GM20000 (cell line): ENCODE results near the gene TMEM150C.

Source experiments
- DNase-seq: peaks from one replicate; pipeline ENCODE4 v3.0.0; 2012; ENCODE audit warnings: low spot score
- TF ChIP-seq, protein P1 (sequence below): IDR thresholded peaks from 2 replicates; pipeline ENCODE4 v1.5.1; 2012; ENCODE audit warnings: mild to moderate bottlenecking, control low read depth; ENCODE audit errors: extremely low read depth, missing control alignments

TMEM150C gene

DNA sequence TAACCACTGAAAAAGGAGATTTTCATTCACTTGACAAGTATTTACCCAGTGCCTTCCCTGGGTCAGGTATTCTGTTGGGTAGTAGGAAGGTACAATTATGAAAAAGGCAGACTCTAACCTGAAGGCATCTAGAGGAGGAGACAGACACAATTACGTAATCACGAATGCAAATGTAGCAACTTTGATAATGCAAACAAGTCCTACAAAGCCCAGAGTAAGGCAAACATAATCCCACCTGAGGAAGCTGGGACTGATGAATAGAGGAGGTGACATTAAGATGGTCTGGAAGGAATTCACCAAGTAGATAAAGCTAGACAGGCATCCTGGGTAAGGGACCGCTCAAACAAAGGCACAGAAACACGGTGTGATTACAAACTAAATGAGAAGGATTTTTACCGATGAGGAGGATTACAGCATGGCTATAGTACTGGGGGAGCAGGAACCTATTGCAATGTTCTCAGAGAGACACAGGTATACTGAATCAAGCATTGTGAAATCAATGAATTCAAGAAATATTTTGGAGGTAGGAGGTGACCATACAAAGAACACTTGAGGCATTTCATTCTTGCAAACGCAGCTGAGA is 37.1 kb downstream of the TMEM150C start:
- DNase-seq, result no peak
- TF ChIP-seq, protein P1, sequence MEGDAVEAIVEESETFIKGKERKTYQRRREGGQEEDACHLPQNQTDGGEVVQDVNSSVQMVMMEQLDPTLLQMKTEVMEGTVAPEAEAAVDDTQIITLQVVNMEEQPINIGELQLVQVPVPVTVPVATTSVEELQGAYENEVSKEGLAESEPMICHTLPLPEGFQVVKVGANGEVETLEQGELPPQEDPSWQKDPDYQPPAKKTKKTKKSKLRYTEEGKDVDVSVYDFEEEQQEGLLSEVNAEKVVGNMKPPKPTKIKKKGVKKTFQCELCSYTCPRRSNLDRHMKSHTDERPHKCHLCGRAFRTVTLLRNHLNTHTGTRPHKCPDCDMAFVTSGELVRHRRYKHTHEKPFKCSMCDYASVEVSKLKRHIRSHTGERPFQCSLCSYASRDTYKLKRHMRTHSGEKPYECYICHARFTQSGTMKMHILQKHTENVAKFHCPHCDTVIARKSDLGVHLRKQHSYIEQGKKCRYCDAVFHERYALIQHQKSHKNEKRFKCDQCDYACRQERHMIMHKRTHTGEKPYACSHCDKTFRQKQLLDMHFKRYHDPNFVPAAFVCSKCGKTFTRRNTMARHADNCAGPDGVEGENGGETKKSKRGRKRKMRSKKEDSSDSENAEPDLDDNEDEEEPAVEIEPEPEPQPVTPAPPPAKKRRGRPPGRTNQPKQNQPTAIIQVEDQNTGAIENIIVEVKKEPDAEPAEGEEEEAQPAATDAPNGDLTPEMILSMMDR, result no peak

DNA sequence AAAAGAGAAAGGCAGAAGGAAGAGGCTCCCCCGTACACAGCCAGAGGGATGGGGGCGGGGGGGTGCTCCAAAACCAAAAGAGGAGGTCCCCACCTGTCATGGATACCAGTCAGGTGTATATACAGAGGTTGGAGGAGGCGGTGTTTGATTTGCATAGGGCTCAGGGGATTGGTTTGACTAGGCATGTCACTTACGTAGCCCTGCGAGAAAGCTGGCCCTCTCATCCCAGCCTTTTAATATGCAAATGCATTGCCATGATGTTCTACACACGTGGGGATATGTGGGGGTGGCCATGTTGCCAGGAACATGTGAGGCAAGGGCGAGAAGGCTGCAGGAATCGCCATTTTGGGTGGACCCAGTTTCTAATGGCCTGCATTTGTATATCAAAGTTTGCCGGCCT is 38.6 kb downstream of the TMEM150C start:
- TF ChIP-seq, protein P1, result no peak
- no peak for DNase-seq

DNA sequence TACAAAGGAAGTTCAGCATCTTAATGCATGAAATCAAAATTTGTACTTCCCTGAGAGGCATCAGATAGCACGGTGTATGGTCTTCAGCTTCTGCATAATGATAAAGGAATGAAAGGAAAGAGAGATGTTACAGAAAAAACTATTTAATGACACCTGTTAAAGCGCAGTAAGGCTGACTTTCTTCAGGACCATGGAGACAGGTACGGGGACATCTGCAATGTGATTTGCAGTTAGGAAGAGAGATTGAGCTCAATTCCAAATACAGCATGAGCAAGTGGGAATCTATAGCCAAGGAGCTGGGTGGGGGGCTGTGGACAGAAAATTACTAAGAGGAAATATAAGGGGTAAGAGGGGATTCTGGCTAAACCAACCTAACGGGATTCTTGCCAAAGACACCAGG is 39.3 kb downstream of the TMEM150C start:
- TF ChIP-seq, protein P1, result no peak
- no peak for DNase-seq

- TF ChIP-seq, protein P1, result no peak
- DNase-seq, result no peak
Measured at GRCh38 chr4:82521283-82521682, 40.5 kb downstream of the TMEM150C start.

- no peak for DNase-seq
Measured at GRCh38 chr4:82519776-82520175, 42.0 kb downstream of the TMEM150C start.

GRCh38 chr4:82519072-82519471 is 42.7 kb downstream of the TMEM150C start:
- DNase-seq, result no peak
- TF ChIP-seq, protein P1, result no peak

More at GRCh38 chr4:82519776-82520175, 42.0 kb downstream of the TMEM150C start:
- TF ChIP-seq, protein P1, result no peak

- TF ChIP-seq, protein P1, result no peak
- DNase-seq, result no peak
Measured at GRCh38 chr4:82517043-82517442, 44.7 kb downstream of the TMEM150C start.
